Measurements from ENCODE around the gene SH2D4B.
A peak's percentile ranks its signal among the peaks of the same experiment; 100 is the strongest.
"Not testable (repeated sequence)": the region's sequence is repeated elsewhere in the genome, so short reads cannot be mapped to it uniquely, and the experiment has no call there.

Gene SH2D4B

GRCh38 chr10:80526218-80526617, 11.5 kb upstream of the SH2D4B start:
- Mint-ChIP-seq H3K27me3 (no peaks in the 10 kb centered on the region), H3K27ac (no peak overlapping the region), H3K9me3 (no peaks in the 10 kb centered on the region), H3K4me1 (ENCODE audit: low read depth) (peaks cover 71% of the 10 kb centered on the region), H3K36me3 (ENCODE audit: low read depth) (peaks cover 8% of the 10 kb centered on the region), H3K4me3 (no peak overlapping the region)
- intact Hi-C loops (cut with micrococcal nuclease), result no loop called here

- Mint-ChIP-seq H3K27me3 (no peaks in the 10 kb centered on the region), H3K27ac (no peak overlapping the region), H3K4me3 (no peak overlapping the region), H3K4me1 (ENCODE audit: low read depth) (peaks cover 72% of the 10 kb centered on the region), H3K36me3 (ENCODE audit: low read depth) (peaks cover 5% of the 10 kb centered on the region), H3K9me3 (no peaks in the 10 kb centered on the region)
- intact Hi-C loops (cut with micrococcal nuclease), result no loop called here
Observed at GRCh38 chr10:80526742-80527141, 11.0 kb upstream of the SH2D4B start.

GRCh38 chr10:80528185-80528700, 9.5 kb upstream of the SH2D4B start:
- peaks cover 2% of the 10 kb centered on the region for H3K27me3 Mint-ChIP-seq
- peaks cover 72% of the 10 kb centered on the region for H3K4me1 Mint-ChIP-seq (ENCODE audit: low read depth)
- no peaks in the 10 kb centered on the region for H3K9me3 Mint-ChIP-seq
- peak overlapping the region; percentile 82 for H3K27ac Mint-ChIP-seq
- peak overlapping the region; percentile 49 for H3K4me3 Mint-ChIP-seq
- intact Hi-C loops (cut with micrococcal nuclease), result no loop called here
- H3K36me3 Mint-ChIP-seq (ENCODE audit: low read depth), result no peaks in the 10 kb centered on the region

GRCh38 chr10:80528901-80529300, 8.8 kb upstream of the SH2D4B start:
- Mint-ChIP-seq H3K4me3 (no peak overlapping the region), H3K36me3 (ENCODE audit: low read depth) (no peaks in the 10 kb centered on the region), H3K27me3 (peaks cover 2% of the 10 kb centered on the region), H3K27ac (peak overlapping the region; percentile 82), H3K4me1 (ENCODE audit: low read depth) (peaks cover 69% of the 10 kb centered on the region), H3K9me3 (no peaks in the 10 kb centered on the region)
- intact Hi-C loops (cut with micrococcal nuclease), result no loop called here

- Mint-ChIP-seq H3K9me3 (no peaks in the 10 kb centered on the region), H3K27ac (peak overlapping the region; percentile 82), H3K36me3 (ENCODE audit: low read depth) (no peaks in the 10 kb centered on the region), H3K27me3 (peaks cover 2% of the 10 kb centered on the region), H3K4me3 (no peak overlapping the region), H3K4me1 (ENCODE audit: low read depth) (peaks cover 62% of the 10 kb centered on the region)
- intact Hi-C loops (cut with micrococcal nuclease), result no loop called here
Observed at GRCh38 chr10:80529604-80530003, 8.1 kb upstream of the SH2D4B start.

- Mint-ChIP-seq H3K27me3 (peaks cover 2% of the 10 kb centered on the region), H3K27ac (peak overlapping the region; percentile 82), H3K4me1 (ENCODE audit: low read depth) (peaks cover 58% of the 10 kb centered on the region), H3K9me3 (no peaks in the 10 kb centered on the region), H3K36me3 (ENCODE audit: low read depth) (no peaks in the 10 kb centered on the region), H3K4me3 (no peak overlapping the region)
- intact Hi-C loops (cut with micrococcal nuclease), result no loop called here
Observed at GRCh38 chr10:80530251-80530650, 7.5 kb upstream of the SH2D4B start.

GRCh38 chr10:80530816-80531215, 6.9 kb upstream of the SH2D4B start:
- intact Hi-C loops (cut with micrococcal nuclease), result no loop called here
- Mint-ChIP-seq H3K36me3 (ENCODE audit: low read depth) (no peaks in the 10 kb centered on the region), H3K4me1 (ENCODE audit: low read depth) (peaks cover 58% of the 10 kb centered on the region), H3K4me3 (no peak overlapping the region), H3K27ac (no peak overlapping the region), H3K9me3 (no peaks in the 10 kb centered on the region), H3K27me3 (peaks cover 2% of the 10 kb centered on the region)

- intact Hi-C loops (cut with micrococcal nuclease), result no loop called here
- peaks cover 49% of the 10 kb centered on the region for H3K4me1 Mint-ChIP-seq (ENCODE audit: low read depth)
- H3K4me3 Mint-ChIP-seq, result no peak overlapping the region
- peaks cover 4% of the 10 kb centered on the region for H3K27me3 Mint-ChIP-seq
- no peaks in the 10 kb centered on the region for H3K9me3 Mint-ChIP-seq
- H3K27ac Mint-ChIP-seq, result no peak overlapping the region
- H3K36me3 Mint-ChIP-seq (ENCODE audit: low read depth), result no peaks in the 10 kb centered on the region
Observed at GRCh38 chr10:80532571-80532970, 5.1 kb upstream of the SH2D4B start.

GRCh38 chr10:80534059-80534458, 3.6 kb upstream of the SH2D4B start:
- H3K9me3 Mint-ChIP-seq; H3K36me3 Mint-ChIP-seq (ENCODE audit: low read depth); H3K27ac Mint-ChIP-seq; H3K4me3 Mint-ChIP-seq; H3K27me3 Mint-ChIP-seq; intact Hi-C loops (cut with micrococcal nuclease): not testable (repeated sequence)
- peaks cover 35% of the 10 kb centered on the region for H3K4me1 Mint-ChIP-seq (ENCODE audit: low read depth)

- not testable (repeated sequence) for H3K4me3 Mint-ChIP-seq; H3K36me3 Mint-ChIP-seq (ENCODE audit: low read depth); H3K27me3 Mint-ChIP-seq; H3K27ac Mint-ChIP-seq; H3K9me3 Mint-ChIP-seq
- intact Hi-C loops (cut with micrococcal nuclease), result loop anchor here (5.0 kb wide), 1 partner anchor 63 kb away; no protein-coding TSS in a partner anchor
- H3K4me1 Mint-ChIP-seq (ENCODE audit: low read depth), result peaks cover 29% of the 10 kb centered on the region
Observed at GRCh38 chr10:80534646-80535045, 3.1 kb upstream of the SH2D4B start.

- H3K4me3 Mint-ChIP-seq, result peak overlapping the region; percentile 82
- intact Hi-C loops (cut with micrococcal nuclease), result loop anchor here (5.0 kb wide), 1 partner anchor 61 kb away; no protein-coding TSS in a partner anchor
- H3K36me3 Mint-ChIP-seq (ENCODE audit: low read depth), result no peaks in the 10 kb centered on the region
- H3K27ac Mint-ChIP-seq, result peak overlapping the region; percentile 94
- H3K9me3 Mint-ChIP-seq, result no peaks in the 10 kb centered on the region
- H3K4me1 Mint-ChIP-seq (ENCODE audit: low read depth), result peaks cover 21% of the 10 kb centered on the region
- H3K27me3 Mint-ChIP-seq, result peaks cover 4% of the 10 kb centered on the region
Observed at GRCh38 chr10:80535671-80536360, 1.9 kb upstream of the SH2D4B start.

GRCh38 chr10:80536361-80536835, 1.3 kb upstream of the SH2D4B start:
- peaks cover 4% of the 10 kb centered on the region for H3K27me3 Mint-ChIP-seq
- peak overlapping the region; percentile 94 for H3K27ac Mint-ChIP-seq
- no peaks in the 10 kb centered on the region for H3K36me3 Mint-ChIP-seq (ENCODE audit: low read depth)
- H3K4me3 Mint-ChIP-seq, result peak overlapping the region; percentile 82
- intact Hi-C loops (cut with micrococcal nuclease), result loop anchor here (5.0 kb wide), 1 partner anchor 61 kb away; no protein-coding TSS in a partner anchor
- no peaks in the 10 kb centered on the region for H3K9me3 Mint-ChIP-seq
- H3K4me1 Mint-ChIP-seq (ENCODE audit: low read depth), result peaks cover 22% of the 10 kb centered on the region

GRCh38 chr10:80537086-80537735, 491 bp upstream of the SH2D4B start:
- peaks cover 4% of the 10 kb centered on the region for H3K27me3 Mint-ChIP-seq
- H3K9me3 Mint-ChIP-seq, result no peaks in the 10 kb centered on the region
- H3K27ac Mint-ChIP-seq, result peak overlapping the region; percentile 94
- no peaks in the 10 kb centered on the region for H3K36me3 Mint-ChIP-seq (ENCODE audit: low read depth)
- no peak overlapping the region for H3K4me3 Mint-ChIP-seq
- peaks cover 24% of the 10 kb centered on the region for H3K4me1 Mint-ChIP-seq (ENCODE audit: low read depth)
- intact Hi-C loops (cut with micrococcal nuclease), result loop anchor here (5.0 kb wide), 1 partner anchor 60 kb away; no protein-coding TSS in a partner anchor

GRCh38 chr10:80538481-80539185, 931 bp downstream of the SH2D4B start:
- no peak overlapping the region for H3K27ac Mint-ChIP-seq
- no peaks in the 10 kb centered on the region for H3K36me3 Mint-ChIP-seq (ENCODE audit: low read depth)
- no peak overlapping the region for H3K4me3 Mint-ChIP-seq
- intact Hi-C loops (cut with micrococcal nuclease), result loop anchor here (5.0 kb wide), 1 partner anchor 59 kb away; no protein-coding TSS in a partner anchor
- no peaks in the 10 kb centered on the region for H3K9me3 Mint-ChIP-seq
- H3K4me1 Mint-ChIP-seq (ENCODE audit: low read depth), result peaks cover 24% of the 10 kb centered on the region
- peaks cover 2% of the 10 kb centered on the region for H3K27me3 Mint-ChIP-seq
